ENCODE results near the gene MAPKBP1. TPM values are rescaled to one million over a fixed set of nuclear protein-coding genes. Genes with fewer than 3 reads are reported as not detected.

The MAPKBP1 gene
- polyA plus RNA-seq, 1 donor from 2014 or later = 30.3 TPM

GRCh38 chr15:41756198-41756597 lies 18.1 kb upstream of the MAPKBP1 start:
- Histone ChIP-seq H3F3A (ENCODE audit: insufficient read depth, low read length, poor library complexity, severe bottlenecking) (no peaks in the 10 kb centered on the region), H3K9ac (ENCODE audit: low read length) (no peak overlapping the region), H3K36me3 (ENCODE audit: insufficient read depth, low read length) (no peaks in the 10 kb centered on the region), H3K9me3 (ENCODE audit: low read length) (no peaks in the 10 kb centered on the region), H3K79me2 (replicated peaks; ENCODE audit: insufficient read depth, low read length) (no peaks in the 10 kb centered on the region), H3K4me3 (ENCODE audit: low read length) (no peak overlapping the region), H3K4me2 (ENCODE audit: low read length) (no peak overlapping the region), H3K27ac (ENCODE audit: low read length) (no peak overlapping the region), H3K9me2 (ENCODE audit: insufficient read depth, low read length) (no peaks in the 10 kb centered on the region), H4K20me1 (ENCODE audit: insufficient read depth) (no peaks in the 10 kb centered on the region), H2AFZ (ENCODE audit: low read depth, low read length) (no peak overlapping the region), H3K27me3 (ENCODE audit: insufficient read depth, low read depth, low read length) (no peaks in the 10 kb centered on the region)
- TF ChIP-seq, protein P1, sequence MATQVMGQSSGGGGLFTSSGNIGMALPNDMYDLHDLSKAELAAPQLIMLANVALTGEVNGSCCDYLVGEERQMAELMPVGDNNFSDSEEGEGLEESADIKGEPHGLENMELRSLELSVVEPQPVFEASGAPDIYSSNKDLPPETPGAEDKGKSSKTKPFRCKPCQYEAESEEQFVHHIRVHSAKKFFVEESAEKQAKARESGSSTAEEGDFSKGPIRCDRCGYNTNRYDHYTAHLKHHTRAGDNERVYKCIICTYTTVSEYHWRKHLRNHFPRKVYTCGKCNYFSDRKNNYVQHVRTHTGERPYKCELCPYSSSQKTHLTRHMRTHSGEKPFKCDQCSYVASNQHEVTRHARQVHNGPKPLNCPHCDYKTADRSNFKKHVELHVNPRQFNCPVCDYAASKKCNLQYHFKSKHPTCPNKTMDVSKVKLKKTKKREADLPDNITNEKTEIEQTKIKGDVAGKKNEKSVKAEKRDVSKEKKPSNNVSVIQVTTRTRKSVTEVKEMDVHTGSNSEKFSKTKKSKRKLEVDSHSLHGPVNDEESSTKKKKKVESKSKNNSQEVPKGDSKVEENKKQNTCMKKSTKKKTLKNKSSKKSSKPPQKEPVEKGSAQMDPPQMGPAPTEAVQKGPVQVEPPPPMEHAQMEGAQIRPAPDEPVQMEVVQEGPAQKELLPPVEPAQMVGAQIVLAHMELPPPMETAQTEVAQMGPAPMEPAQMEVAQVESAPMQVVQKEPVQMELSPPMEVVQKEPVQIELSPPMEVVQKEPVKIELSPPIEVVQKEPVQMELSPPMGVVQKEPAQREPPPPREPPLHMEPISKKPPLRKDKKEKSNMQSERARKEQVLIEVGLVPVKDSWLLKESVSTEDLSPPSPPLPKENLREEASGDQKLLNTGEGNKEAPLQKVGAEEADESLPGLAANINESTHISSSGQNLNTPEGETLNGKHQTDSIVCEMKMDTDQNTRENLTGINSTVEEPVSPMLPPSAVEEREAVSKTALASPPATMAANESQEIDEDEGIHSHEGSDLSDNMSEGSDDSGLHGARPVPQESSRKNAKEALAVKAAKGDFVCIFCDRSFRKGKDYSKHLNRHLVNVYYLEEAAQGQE (IDR thresholded peaks at IDR 0.05; ENCODE audit: borderline replicate concordance) = no peak
- no peak for TF ChIP-seq RAD21 (conservative IDR thresholded peaks at IDR 0.05)
- TF ChIP-seq TAF1 (IDR thresholded peaks at IDR 0.05; ENCODE audit: low read depth) = no peak
- TF ChIP-seq MXI1 (conservative IDR thresholded peaks at IDR 0.05; ENCODE audit: poor library complexity, severe bottlenecking) = no peak
- TF ChIP-seq EP300 (conservative IDR thresholded peaks at IDR 0.05; ENCODE audit: poor library complexity, severe bottlenecking) = no peak
- no peak for TF ChIP-seq POLR2AphosphoS5 (IDR thresholded peaks at IDR 0.05)
- TF ChIP-seq EZH2 (IDR thresholded peaks at IDR 0.05; ENCODE audit: borderline replicate concordance, insufficient read depth, low read length, poor library complexity, severe bottlenecking) = no peak
- TF ChIP-seq CTCF (IDR thresholded peaks at IDR 0.05; ENCODE audit: poor library complexity, severe bottlenecking) = no peak
- TF ChIP-seq SMC3 (conservative IDR thresholded peaks at IDR 0.05; ENCODE audit: poor library complexity) = no peak

- no peak for TF ChIP-seq MXI1 (conservative IDR thresholded peaks at IDR 0.05; ENCODE audit: poor library complexity, severe bottlenecking)
- TF ChIP-seq CTCF (IDR thresholded peaks at IDR 0.05; ENCODE audit: poor library complexity, severe bottlenecking) = peak; percentile 64
- peak; percentile 68 for TF ChIP-seq RAD21 (conservative IDR thresholded peaks at IDR 0.05)
- no peak for TF ChIP-seq EZH2 (IDR thresholded peaks at IDR 0.05; ENCODE audit: borderline replicate concordance, insufficient read depth, low read length, poor library complexity, severe bottlenecking)
- peak; percentile 75 for TF ChIP-seq SMC3 (conservative IDR thresholded peaks at IDR 0.05; ENCODE audit: poor library complexity)
- no peak for TF ChIP-seq POLR2AphosphoS5 (IDR thresholded peaks at IDR 0.05)
- no peak overlapping the region for H3K4me2 ChIP-seq (ENCODE audit: low read length)
- no peaks in the 10 kb centered on the region for H3K36me3 ChIP-seq (ENCODE audit: insufficient read depth, low read length)
- no peaks in the 10 kb centered on the region for H3K9me3 ChIP-seq (ENCODE audit: low read length)
- H3K9me2 ChIP-seq (ENCODE audit: insufficient read depth, low read length) = no peaks in the 10 kb centered on the region
- no peaks in the 10 kb centered on the region for H3K27me3 ChIP-seq (ENCODE audit: insufficient read depth, low read depth, low read length)
- no peak overlapping the region for H3K27ac ChIP-seq (ENCODE audit: low read length)
- H4K20me1 ChIP-seq (ENCODE audit: insufficient read depth) = no peaks in the 10 kb centered on the region
- H3K9ac ChIP-seq (ENCODE audit: low read length) = no peak overlapping the region
- peaks cover 25% of the 10 kb centered on the region for H3K79me2 ChIP-seq (replicated peaks; ENCODE audit: insufficient read depth, low read length)
- peak overlapping the region; percentile 81 for H3K4me3 ChIP-seq (ENCODE audit: low read length)
- H3F3A ChIP-seq (ENCODE audit: insufficient read depth, low read length, poor library complexity, severe bottlenecking) = peaks cover 11% of the 10 kb centered on the region
- H2AFZ ChIP-seq (ENCODE audit: low read depth, low read length) = no peak overlapping the region
These were observed 1.5 kb upstream of the MAPKBP1 start for GRCh38 chr15:41772720-41773331.

All from neural cell (in vitro differentiated cells).